Measurements from ENCODE around the gene ANTXR1.

- no peak for TF ChIP-seq CTCF (IDR thresholded peaks at IDR 0.05)
- TF ChIP-seq EP300 (IDR thresholded peaks at IDR 0.05) = no peak
- no peak for TF ChIP-seq POLR2A (IDR thresholded peaks at IDR 0.05)
- TF ChIP-seq POLR2AphosphoS5 (IDR thresholded peaks at IDR 0.05) = no peak
Observed at GRCh38 chr2:69145204-69145603, 132.2 kb downstream of the ANTXR1 start.

Measured in gastroesophageal sphincter (tissue), 3 donors.